Right ventricle myocardium superior (tissue), 1 donor: ENCODE results near the gene BAG1. TPM values are rescaled to one million over a fixed set of nuclear protein-coding genes. Genes with fewer than 3 reads are reported as not detected.
A peak's percentile ranks its signal among the peaks of the same experiment; 100 is the strongest.

Source experiments
- ATAC-seq: fragments of 200-7000 bp; cut with Tn5 transposase; one replicate; pipeline ENCODE4 v1.9.1; 2020; ENCODE audit warnings: mild to moderate bottlenecking; ENCODE audit not compliant: poor library complexity
- DNase-seq: peaks from one replicate; pipeline ENCODE4 v3.0.0-alpha.2; 2020
- intact Hi-C: fragments of 100-400 bp; cut with DNase I; formaldehyde crosslinking; loops from one replicate; pipeline ENCODE4 v1.11.2; 2022
- total RNA-seq: library from RNA; stranded (reverse); fragmentation: NEBNext Ultra II Directional; extraction: Animal tissue kit (Norgen Biotek cat#: 25700); gene quantifications from one replicate; pipeline ENCODE4 v1.2.1, GENCODE V29; 2021
- donor health status: DM: no; HTN: yes; CAD: no; lungs with severe emphysema.

The BAG1 gene
- total RNA-seq, 1 donor from 2014 or later: 131 TPM

GRCh38 chr9:33227741-33228140 is 36.8 kb downstream of the BAG1 start:
- ATAC-seq (no peak), DNase-seq (no peak)
- intact Hi-C loops: no loop called here

GRCh38 chr9:33227008-33227398 is 37.5 kb downstream of the BAG1 start:
- intact Hi-C loops: no loop called here
- ATAC-seq: peak; percentile 44

GRCh38 chr9:33225319-33226147 is 39.0 kb downstream of the BAG1 start:
- intact Hi-C loops: loop anchor here (1.0 kb wide), 1 partner anchor 144 kb away; no protein-coding TSS in a partner anchor
- ATAC-seq: peak; percentile 62
- no peak for DNase-seq

More at GRCh38 chr9:33227008-33227398, 37.5 kb downstream of the BAG1 start:
- DNase-seq: peak; percentile 83

- no peak for ATAC-seq
Measured at GRCh38 chr9:33223696-33224095, 40.8 kb downstream of the BAG1 start.

GRCh38 chr9:33222031-33222430 is 42.5 kb downstream of the BAG1 start:
- intact Hi-C loops: loop anchor here (5.0 kb wide), 1 partner anchor 50 kb away; no protein-coding TSS in a partner anchor
- no peak for DNase-seq
- no peak for ATAC-seq

More at GRCh38 chr9:33223696-33224095, 40.8 kb downstream of the BAG1 start:
- no peak for DNase-seq
- intact Hi-C loops: loop anchor here (5.0 kb wide), 1 partner anchor 51 kb away; no protein-coding TSS in a partner anchor

- DNase-seq (no peak), ATAC-seq (no peak)
- intact Hi-C loops: loop anchor here (5.0 kb wide), 1 partner anchor 49 kb away; no protein-coding TSS in a partner anchor
Measured at GRCh38 chr9:33221568-33221884, 43.0 kb downstream of the BAG1 start.

GRCh38 chr9:33220681-33221567 is 43.6 kb downstream of the BAG1 start:
- DNase-seq (peak; percentile 57), ATAC-seq (peak; percentile 45)
- intact Hi-C loops: loop anchor here (5.0 kb wide), 1 partner anchor 49 kb away; no protein-coding TSS in a partner anchor

GRCh38 chr9:33211695-33212393 is 52.7 kb downstream of the BAG1 start:
- intact Hi-C loops: no loop called here
- peak; percentile 38 for ATAC-seq
- DNase-seq: no peak

GRCh38 chr9:33210006-33210715 is 54.3 kb downstream of the BAG1 start:
- DNase-seq (no peak), ATAC-seq (peak; percentile 55)
- intact Hi-C loops: no loop called here

- ATAC-seq (no peak), DNase-seq (no peak)
- intact Hi-C loops: no loop called here
Measured at GRCh38 chr9:33209394-33209793, 55.1 kb downstream of the BAG1 start.

- peak; percentile 77 for DNase-seq
- intact Hi-C loops: no loop called here
Measured at GRCh38 chr9:33202552-33203201, 61.8 kb downstream of the BAG1 start.

More at GRCh38 chr9:33202552-33203201, 61.8 kb downstream of the BAG1 start:
- ATAC-seq: peak; percentile 81

Other genes with a start within 250 kb of the BAG1 start
- gene DNAJA1, start 239.4 kb downstream of the BAG1 start, total RNA-seq: 74.5 TPM
- 14.6 TPM for gene SMU1, start 188.0 kb downstream of the BAG1 start, total RNA-seq
- 41.0 TPM for gene B4GALT1, start 97.4 kb downstream of the BAG1 start, total RNA-seq
- gene SPINK4, start 24.5 kb downstream of the BAG1 start, total RNA-seq: not detected
- gene CHMP5, start 341 bp upstream of the BAG1 start, total RNA-seq: 45.8 TPM
- gene NFX1, start 25.8 kb upstream of the BAG1 start, total RNA-seq: 26.2 TPM
- 155 TPM for gene AQP7, start 137.9 kb upstream of the BAG1 start, total RNA-seq
- gene AQP3, start 182.9 kb upstream of the BAG1 start, total RNA-seq: 16.3 TPM
- 13.0 TPM for gene NOL6, start 209.2 kb upstream of the BAG1 start, total RNA-seq